ENCODE measurements around the gene MAMLD1. TPM values are rescaled to one million over a fixed set of nuclear protein-coding genes. Genes with fewer than 3 reads are reported as not detected.

Gene MAMLD1
- polyA plus RNA-seq, 3 donors: 5.2 to 5.9 (median 5.8) TPM

DNA sequence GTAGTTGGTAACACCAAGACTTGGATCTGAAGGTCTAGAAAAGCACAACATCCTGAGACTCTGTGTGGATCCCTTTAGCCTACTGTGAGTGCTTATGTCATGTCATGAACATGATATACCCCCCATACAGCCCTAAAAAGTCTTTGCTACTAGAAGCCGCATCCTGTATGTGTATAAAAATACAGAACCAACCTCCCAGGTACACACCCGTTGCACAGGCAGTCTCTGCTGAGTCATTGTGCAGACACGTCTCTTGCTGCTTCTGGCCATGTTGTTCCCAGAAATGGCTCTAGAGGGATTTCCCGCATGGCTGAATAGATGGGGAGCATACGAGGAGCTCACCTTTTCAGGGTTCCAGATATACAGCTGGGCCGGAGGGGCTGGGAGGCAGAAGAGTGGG lies 93.3 kb downstream of the MAMLD1 start:
- DNase-seq (ENCODE audit: low read depth in 3 of 3, low spot score in 2 of 3): no peak

DNA sequence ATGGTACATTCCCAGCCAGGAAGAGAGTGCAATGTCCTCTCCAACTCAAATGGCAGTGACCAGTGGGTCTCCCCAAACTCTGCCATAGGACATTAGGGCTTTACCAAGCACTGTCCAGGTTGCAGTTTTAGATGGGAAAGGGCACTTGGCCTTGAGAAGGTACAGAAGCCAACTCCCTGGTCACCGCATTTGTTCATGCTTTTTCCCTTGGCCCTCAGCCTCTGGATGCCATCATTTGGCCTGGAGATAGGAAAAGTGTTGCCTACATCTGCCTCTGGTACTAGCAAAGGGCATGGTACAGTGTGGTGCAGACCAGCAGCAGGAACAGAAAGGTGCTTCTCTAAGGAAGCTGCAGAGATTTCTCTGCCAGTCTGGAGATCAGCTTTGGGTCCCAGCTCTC lies 93.8 kb downstream of the MAMLD1 start:
- DNase-seq (ENCODE audit: low read depth in 3 of 3, low spot score in 2 of 3): no peak

DNA sequence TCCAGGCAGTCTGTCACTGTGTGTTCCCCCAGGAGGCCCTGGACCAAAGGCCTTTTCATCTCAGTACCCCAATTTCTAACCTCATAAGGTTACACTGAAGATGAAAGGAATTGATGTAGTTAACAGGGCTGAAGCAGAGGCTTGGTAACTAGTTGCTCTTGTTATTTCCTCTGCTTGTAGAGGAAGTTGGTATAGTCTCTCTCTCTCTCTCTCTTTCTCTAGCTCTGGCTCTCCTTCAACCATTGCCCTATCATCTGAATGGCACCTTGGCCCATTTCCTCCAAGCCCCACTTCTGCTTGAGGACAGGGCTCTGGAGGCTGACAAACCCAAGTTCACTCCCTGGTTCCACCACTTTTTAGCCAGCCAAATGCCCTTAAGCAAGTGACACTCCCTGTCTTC lies 96.1 kb downstream of the MAMLD1 start:
- DNase-seq (ENCODE audit: low read depth in 3 of 3, low spot score in 2 of 3): no peak

DNA sequence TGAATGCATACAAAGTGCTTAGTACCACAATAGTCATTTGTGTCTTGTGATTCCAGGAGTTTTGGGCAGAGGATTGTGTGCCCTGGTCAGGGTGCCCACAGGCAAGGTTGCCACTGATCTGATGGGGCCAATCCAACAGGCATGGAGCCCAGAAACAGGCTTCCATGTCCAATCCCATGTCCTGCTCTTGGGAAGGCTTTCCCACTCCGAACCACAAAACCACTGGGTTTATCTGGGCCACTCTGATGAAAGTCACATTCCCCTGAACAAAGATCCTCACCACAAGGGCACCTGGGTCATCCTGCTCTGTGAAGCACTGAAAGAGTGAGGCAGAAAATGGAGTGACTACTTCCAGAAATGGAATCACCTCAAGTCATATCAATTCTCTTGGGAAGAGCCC lies 96.9 kb downstream of the MAMLD1 start:
- DNase-seq (ENCODE audit: low read depth in 3 of 3, low spot score in 2 of 3): no peak

DNA sequence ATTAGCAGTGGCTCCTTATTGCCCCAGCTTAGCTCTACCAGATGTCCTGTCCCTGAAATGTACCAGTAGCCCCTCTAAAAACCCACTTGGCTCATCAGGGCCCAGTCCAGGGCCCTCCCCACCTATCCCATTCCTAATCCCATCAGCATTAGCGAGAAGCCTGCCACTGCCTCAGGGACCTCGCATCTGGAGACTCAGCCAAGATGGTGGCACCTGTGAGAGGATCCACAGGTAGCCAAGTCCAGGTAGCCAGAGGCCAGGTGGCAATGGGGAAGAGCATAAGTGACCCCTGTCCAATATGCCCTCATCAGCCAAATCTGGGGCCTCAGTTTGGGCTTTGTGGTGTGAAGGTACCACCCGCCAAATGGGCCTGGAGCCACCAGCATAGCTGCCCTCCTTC lies 97.7 kb downstream of the MAMLD1 start:
- DNase-seq (ENCODE audit: low read depth in 3 of 3, low spot score in 2 of 3): no peak

DNA sequence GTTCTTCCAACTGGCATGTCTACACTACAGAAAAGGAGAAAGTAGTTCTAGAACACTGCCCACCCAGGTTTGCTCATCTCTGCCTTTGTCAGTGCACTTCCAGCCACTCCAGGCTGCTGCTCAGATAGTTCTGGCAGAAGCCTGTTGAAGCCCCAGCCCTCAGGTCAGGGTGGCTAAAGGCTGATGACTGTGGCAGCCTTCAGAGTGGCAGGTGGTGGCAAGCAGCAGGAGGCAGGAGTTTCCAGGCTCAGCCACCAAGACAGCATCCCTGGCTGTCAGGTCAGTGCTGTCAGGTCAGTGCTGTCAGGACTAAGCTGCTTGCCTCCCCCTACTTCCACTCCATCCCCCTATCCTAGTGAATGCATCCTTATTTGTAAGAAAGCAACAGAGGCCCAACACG lies 100.4 kb downstream of the MAMLD1 start:
- DNase-seq (ENCODE audit: low read depth in 3 of 3, low spot score in 2 of 3): no peak

DNA sequence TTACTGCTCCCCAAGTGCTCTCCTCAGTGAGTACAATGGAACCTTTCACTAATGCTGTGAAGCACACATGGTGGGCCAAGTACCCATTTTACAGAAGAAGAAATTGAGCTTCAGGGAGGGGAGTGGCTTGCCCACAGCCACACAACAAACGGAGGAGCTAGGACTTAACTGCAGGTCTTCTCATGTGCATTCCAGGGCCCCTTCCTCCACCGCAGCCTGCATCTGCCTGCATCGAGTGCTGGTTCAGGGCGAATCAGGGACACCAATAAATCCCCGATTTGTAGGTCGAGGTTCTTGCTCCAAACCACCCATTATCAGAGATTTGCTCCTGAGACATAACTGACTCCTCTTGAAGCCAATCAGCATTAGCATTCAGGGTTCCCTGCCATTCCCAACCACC lies 100.9 kb downstream of the MAMLD1 start:
- DNase-seq (ENCODE audit: low read depth in 3 of 3, low spot score in 2 of 3): no peak

DNA sequence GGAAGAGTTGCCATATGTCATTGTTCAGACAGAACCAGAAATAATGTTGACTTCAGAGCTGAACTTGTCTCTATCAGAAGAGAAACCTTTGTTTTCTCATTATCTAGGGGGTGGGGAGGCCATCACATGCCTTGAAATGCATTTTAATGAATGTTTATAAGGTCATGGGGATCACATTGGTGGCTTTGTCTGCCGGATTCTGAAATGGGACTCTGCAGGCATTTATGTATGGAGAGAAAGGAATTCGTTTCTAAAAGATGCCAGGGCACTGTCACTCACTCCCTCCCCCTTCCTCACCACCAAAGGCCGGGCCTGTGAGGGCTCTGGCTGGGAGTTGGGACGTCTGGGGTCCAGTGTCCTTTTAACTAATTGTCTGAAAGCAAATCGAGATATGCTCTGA lies 102.2 kb downstream of the MAMLD1 start:
- DNase-seq (ENCODE audit: low read depth in 3 of 3, low spot score in 2 of 3): no peak

DNA sequence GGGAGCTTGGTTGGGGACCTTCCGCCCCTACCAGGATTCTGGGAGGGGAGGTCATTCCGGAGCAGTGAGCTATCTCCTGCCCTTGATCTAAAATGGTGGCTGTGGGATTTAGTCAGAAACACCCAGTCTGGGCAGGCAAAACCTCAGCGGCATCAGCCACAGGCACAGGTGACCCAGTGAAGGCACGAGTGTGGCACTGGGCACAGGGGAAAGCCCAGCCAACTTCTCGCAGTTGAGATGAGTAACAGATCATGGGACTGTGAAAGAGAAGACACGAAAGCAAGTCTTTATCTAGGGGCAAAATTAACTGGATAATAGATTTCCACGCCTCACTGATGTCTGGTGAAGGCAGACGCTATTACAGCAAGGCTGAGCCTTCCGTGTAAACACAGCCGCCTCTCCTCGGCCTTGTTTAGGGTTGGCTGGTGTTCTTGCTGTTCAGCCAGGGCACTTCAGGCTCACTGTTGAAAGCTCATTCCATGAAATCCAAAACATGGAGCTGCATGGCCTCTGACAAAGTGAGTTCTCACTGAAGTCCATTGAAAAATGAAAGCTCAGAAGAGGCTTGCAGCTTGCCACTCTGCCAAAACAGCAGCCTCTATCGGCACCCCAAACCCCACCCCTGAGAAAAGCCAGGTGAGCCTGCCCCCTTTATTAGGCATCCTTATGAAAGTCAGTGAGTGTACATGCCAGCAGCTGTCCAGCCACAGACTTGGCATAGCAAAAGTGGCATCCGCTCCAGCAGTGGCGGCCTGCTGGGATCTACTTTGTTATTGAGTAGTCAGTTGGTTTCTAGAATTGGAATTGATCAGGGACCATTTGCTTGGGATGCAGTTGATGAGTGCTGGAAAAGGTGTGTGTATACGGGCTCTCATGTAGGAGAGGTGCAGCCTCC lies 103.0 kb downstream of the MAMLD1 start:
- no peak for DNase-seq (ENCODE audit: low read depth in 3 of 3, low spot score in 2 of 3)

DNA sequence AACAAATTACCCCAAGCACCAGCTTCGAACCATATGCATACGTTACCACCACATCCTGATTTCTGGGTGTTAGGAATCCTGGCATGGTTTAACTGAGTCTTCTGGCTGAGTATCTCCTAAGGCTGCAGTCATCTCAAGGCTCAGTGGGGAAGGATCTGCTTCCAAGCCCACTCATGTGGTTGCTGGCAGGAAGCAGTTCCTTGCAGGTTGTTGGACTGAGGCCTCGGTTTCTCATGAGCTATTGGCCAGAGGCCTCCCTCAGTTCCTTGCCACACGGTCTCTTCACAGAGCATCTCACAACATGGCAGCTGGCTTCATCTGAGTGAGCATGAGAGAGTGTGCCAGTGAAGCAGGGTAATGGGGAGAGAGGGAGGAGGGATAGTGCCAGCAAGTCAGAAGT lies 109.2 kb downstream of the MAMLD1 start:
- no peak for DNase-seq (ENCODE audit: low read depth in 3 of 3, low spot score in 2 of 3)

DNA sequence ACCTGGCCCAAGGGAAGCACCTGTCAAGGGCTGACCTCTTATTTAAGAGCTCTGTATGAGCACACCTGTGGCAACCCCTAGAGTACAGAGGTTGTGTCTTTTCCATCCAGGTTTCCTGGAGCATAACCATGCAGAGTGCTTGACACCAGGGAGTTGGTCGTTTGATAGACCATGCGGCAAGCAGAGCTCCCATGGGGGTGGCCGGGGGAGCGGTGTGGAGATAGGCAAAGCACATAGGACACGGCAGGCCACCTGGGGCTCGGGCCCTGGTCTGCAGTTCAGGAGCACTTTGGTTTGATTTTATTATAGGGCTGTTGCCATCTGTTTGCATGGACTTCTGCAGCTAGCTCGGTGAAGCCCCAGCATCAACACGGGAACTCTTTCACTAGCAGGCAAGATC lies 110.3 kb downstream of the MAMLD1 start:
- no peak for DNase-seq (ENCODE audit: low read depth in 3 of 3, low spot score in 2 of 3)

DNA sequence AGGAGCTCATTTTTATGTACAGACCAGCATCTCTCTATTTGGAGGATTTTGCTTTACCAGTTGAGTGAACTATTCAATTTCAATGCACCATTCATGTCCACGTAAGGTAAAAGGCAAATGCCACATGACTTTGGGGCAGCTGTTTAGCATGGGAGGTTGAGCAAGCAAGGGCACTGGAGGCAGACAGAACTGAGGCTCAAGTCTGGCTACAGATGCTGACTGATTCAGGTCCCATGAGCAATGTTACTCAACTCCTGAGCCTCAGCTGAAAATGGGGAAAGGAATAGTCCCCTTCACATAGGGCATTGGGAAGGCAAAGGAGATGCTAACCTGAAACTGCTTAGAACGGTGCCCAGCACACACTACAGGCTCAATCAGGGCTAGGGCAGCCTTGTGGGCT lies 112.3 kb downstream of the MAMLD1 start:
- no peak for DNase-seq (ENCODE audit: low read depth in 3 of 3, low spot score in 2 of 3)

DNA sequence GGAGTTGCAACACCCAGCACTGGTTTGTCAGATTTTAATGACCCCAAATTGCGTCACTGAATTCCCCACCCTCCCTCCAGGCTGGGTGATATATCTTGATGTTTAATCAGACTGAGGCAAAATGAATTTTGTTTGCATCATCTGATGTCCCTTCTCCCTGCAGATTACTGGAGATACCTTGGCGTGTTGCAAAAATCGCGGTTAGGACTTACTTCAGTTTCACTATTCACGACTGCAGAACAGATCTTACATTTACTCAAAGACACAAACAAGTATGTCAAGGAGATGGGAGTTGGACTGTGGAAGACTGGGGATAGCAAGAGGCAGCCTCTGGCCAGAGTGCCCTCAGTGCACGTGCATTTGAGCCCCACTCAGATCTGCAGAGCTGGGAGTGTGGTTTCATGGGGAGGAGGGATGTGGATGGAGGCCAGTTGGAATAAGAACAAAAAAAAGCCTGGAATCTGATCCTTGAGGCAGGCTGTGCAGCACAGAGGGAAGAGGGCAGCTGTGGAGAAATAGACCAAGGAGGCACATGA lies 113.1 kb downstream of the MAMLD1 start:
- DNase-seq (ENCODE audit: low read depth in 3 of 3, low spot score in 2 of 3): no peak

DNA sequence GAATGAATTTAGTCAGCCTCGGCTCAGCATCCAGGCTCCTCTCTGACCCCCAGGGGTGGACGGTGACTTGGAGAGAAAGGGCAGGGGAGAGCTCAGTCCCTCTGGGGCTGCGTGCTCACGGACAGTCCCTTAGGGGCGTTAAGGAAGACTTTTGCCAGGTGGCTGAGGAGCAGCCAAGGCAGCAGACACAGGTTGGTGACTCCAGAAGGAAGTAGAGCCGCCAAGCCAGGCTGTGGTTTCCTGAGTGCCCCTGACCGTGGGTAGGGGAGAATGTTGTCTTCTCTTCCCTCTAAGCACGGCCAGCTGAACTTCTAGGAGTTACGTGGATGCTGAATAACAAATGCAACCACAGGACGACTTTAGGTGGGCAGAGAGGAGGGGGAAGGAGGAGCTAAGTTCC lies 114.3 kb downstream of the MAMLD1 start:
- no peak for DNase-seq (ENCODE audit: low read depth in 3 of 3, low spot score in 2 of 3)

DNA sequence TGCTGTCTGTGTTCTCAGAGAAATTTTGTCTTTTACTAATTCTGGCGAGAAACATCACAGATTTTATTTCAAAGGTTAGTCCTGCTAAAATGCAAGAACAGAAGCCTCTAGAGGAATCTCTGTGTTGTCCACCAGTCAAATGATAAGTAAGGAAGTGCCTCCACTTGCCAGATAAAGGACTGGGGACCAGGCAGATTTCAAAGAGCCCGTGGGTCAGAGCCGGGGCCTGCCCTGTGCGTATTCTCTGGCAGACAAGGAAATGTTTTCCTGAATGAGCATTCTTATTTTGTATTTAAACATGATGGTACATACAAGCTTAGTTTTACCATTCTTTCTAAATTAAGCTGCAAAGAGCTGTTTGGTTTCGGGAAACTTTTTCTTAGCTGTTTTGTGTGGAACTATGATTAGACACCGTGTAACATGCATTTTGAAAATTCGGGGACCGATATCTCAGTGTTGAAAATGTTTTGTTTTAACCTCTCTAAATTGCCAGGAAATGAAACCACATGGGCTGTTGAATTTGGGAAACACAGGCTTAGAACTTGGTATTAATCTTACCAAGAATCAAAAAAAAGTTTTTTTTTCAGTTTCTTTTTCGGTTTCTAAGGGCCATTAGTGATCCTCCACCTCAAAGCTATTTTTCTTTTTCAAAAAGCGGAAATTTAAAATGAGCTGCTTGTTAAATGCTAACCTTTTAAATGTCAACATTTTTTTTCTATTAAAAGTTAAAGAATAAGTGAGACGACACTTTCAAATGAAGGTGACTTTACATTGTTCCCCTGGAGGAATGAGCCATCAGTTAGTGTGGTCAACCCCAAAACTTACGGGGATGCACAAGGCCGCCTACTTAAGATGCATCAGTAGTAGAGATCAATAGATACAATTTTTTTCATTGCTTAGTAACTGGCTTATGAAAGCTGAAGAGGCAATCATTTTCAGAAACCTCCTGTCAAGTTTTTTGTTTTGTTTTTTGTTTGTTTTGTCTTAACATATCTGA lies 115.7 kb downstream of the MAMLD1 start:
- no peak for DNase-seq (ENCODE audit: low read depth in 3 of 3, low spot score in 2 of 3)

DNA sequence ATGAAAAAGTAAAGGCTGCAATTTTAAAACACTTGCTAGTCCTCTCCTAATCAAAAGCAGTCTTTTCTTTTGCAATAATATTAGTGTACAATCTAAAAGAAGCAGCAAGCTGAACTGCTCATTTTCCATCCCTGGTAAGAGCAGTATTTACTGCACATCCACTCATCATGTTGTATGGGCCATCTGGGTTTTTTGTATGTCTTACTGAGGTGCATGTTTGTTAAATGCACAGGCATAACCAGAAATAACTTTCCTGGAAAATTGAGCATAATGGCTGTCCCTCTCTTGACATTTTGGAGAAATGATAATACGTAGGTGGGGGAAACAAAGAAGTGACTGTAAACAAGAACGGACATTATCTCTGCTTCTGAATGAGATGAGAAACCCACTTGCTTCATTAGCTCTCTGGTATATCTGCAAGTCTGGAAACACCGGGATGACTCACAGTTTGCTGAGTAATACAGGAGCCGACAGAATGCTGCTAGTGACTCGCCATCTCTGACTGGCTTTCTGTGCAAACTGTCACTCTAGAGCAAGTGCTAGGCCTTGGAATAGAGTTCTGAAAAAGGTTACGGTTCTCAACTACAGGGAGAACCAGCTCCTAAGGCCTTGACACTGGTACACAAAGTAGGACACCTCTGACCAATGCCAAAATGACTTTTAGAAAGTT lies 119.6 kb downstream of the MAMLD1 start:
- DNase-seq (ENCODE audit: low read depth in 3 of 3, low spot score in 2 of 3): no peak

DNA sequence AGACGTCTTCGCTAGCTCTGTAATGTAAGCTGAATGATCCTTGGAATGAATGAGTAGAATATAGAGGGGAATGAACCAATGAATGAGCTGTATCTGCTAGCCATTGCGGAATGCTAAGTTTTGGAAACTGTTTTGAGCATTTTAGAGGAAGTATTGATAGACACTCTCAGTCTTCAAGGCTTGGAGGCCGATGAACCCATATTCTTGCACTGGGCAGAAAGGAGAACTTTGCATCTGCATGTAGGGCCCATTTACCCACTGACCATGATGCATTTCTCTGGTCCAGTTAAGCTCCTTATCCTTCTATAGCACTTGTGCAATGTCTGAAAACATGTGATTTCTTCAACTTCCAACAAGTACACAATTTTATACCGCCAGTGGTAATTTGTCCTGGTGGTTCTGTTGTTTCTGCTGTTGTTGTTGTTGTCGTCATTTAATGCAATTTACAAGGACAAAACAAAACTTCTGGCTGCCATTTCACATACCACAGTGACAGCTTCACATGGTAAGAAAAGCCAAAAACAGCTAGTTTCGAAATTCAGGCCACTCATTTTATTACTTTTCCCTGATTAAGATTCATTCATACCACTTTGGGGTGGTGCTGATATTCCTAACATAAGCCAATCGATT lies 120.4 kb downstream of the MAMLD1 start:
- DNase-seq (ENCODE audit: low read depth in 3 of 3, low spot score in 2 of 3): no peak

DNA sequence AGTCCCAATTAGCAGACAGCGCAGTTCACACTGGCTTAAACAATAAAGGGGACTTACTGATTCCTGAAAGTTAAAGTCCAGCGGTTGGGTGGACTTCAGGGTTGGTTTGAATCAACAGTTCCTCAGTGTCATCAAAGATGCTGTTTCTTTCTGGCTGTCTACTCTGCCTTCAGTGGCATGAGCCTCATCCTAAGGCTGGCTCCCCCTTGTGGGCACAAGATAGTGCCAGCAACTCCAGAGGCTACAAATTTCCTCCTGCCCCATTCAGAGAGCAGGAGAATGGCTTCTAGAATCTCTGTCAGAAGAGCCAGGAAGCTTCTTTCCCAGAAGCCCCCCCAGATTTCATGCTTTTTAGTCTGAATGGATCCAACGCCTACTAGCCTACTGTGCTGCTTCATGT lies 122.9 kb downstream of the MAMLD1 start:
- DNase-seq (ENCODE audit: low read depth in 3 of 3, low spot score in 2 of 3): no peak

DNA sequence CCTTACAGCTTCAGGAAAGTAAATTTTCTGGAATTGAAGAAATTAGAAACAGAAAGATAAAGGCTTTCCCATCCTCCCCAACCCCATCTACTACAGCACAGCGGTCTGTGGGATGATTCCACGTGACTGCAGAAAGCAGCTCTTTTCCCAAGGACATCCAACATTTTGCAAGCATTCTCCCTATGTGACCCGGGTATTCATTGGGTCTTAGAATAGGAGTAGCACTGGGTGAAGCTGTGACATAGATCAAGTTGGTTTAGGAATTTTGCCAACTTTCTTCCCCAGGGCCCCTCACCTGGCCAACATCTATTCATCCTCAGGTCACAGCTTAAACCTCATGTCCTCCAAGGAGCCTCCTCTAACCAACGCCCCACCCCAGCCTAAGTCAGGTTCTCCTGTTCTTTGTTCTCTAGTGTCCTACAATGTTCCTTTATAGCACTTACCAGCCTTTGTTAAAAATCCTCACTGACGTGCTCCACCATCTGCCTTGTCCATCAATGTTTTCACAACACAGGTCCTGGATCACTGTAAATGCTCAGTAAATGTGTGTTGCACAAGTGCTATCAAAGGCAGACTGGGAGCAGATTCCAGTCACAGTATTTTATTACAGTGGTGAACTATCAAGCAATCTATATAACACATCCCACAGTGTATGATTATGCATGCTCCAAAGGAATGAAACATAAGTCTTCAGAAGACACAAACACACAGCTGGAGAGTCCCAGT lies 124.4 kb downstream of the MAMLD1 start:
- DNase-seq (ENCODE audit: low read depth in 3 of 3, low spot score in 2 of 3): no peak

All from right renal cortex interstitium (tissue), 3 donors.